ENCODE data around the gene CASQ1. TPM values are rescaled to one million over a fixed set of nuclear protein-coding genes. Genes with fewer than 3 reads are reported as not detected.

The CASQ1 gene
- total RNA-seq, 4 donors from 2014 or later, result 0.95 TPM; not detected in 3

- Histone ChIP-seq H3K27me3 (peaks cover 0 to 14% (median 0%) of the 10 kb centered on the region in 4 donors), H3K36me3 (no peaks in the 10 kb centered on the region), H3K4me3 (no peak overlapping the region), H3K4me1 (no peaks in the 10 kb centered on the region), H3K27ac (no peak overlapping the region), H3K9me3 (no peaks in the 10 kb centered on the region)
- intact Hi-C loops (cut with DNase I), result no loop called here
- TF ChIP-seq CTCF (IDR thresholded peaks at IDR 0.05) (no peak), POLR2A (IDR thresholded peaks at IDR 0.05) (no peak)
- 63 to 67% methylated on average over 9 of the region's 9 CpGs for WGBS, 2 donors
- no peak for DNase-seq
Observed at GRCh38 chr1:160171980-160172379, 18.4 kb upstream of the CASQ1 start.

GRCh38 chr1:160177231-160177630, 13.1 kb upstream of the CASQ1 start:
- intact Hi-C loops (cut with DNase I), result no loop called here
- Histone ChIP-seq H3K4me3 (no peak overlapping the region), H3K36me3 (no peaks in the 10 kb centered on the region), H3K27ac (no peak overlapping the region), H3K4me1 (no peaks in the 10 kb centered on the region), H3K27me3 (peaks cover 0 to 1% (median 0%) of the 10 kb centered on the region in 4 donors), H3K9me3 (no peaks in the 10 kb centered on the region)
- DNase-seq, result no peak
- TF ChIP-seq POLR2A (IDR thresholded peaks at IDR 0.05) (no peak), CTCF (IDR thresholded peaks at IDR 0.05) (no peak)
- 88 to 92% methylated on average over 1 to 2 of the region's 2 CpGs for WGBS, 2 donors

- intact Hi-C loops (cut with DNase I), result no loop called here
- TF ChIP-seq POLR2A (IDR thresholded peaks at IDR 0.05) (no peak), CTCF (IDR thresholded peaks at IDR 0.05) (no peak)
- Histone ChIP-seq H3K4me1 (no peaks in the 10 kb centered on the region), H3K27me3 (no peaks in the 10 kb centered on the region), H3K4me3 (no peak overlapping the region), H3K36me3 (no peaks in the 10 kb centered on the region), H3K27ac (no peak overlapping the region), H3K9me3 (no peaks in the 10 kb centered on the region)
- no peak for DNase-seq
- WGBS, 2 donors, result 50 to 88% methylated on average over 1 of the region's 1 CpG
Observed at GRCh38 chr1:160177667-160178066, 12.7 kb upstream of the CASQ1 start.

GRCh38 chr1:160178731-160179130, 11.6 kb upstream of the CASQ1 start:
- no peaks in the 10 kb centered on the region for H3K27me3 ChIP-seq
- no peak for TF ChIP-seq CTCF (IDR thresholded peaks at IDR 0.05)
- no peak for TF ChIP-seq POLR2A (IDR thresholded peaks at IDR 0.05)
- WGBS, 2 donors, result 91 to 100% methylated on average over 1 to 2 of the region's 2 CpGs
- H3K27ac ChIP-seq, result no peak overlapping the region
- H3K36me3 ChIP-seq, result no peaks in the 10 kb centered on the region
- no peaks in the 10 kb centered on the region for H3K9me3 ChIP-seq
- H3K4me3 ChIP-seq, result no peak overlapping the region
- intact Hi-C loops (cut with DNase I), result no loop called here
- no peaks in the 10 kb centered on the region for H3K4me1 ChIP-seq
- no peak for DNase-seq

GRCh38 chr1:160179336-160179735, 11.0 kb upstream of the CASQ1 start:
- DNase-seq, result no peak
- Histone ChIP-seq H3K36me3 (no peaks in the 10 kb centered on the region), H3K27ac (no peak overlapping the region), H3K4me1 (no peaks in the 10 kb centered on the region), H3K27me3 (no peaks in the 10 kb centered on the region), H3K9me3 (no peaks in the 10 kb centered on the region), H3K4me3 (no peak overlapping the region)
- WGBS, 2 donors, result 74 to 80% methylated on average over 4 of the region's 4 CpGs
- TF ChIP-seq POLR2A (IDR thresholded peaks at IDR 0.05) (no peak), CTCF (IDR thresholded peaks at IDR 0.05) (no peak)
- intact Hi-C loops (cut with DNase I), result no loop called here
